MG63 (cell line): ENCODE measurements around the gene POLL. TPM values are rescaled to one million over a fixed set of nuclear protein-coding genes. Genes with fewer than 3 reads are reported as not detected.

Experiments
- DNase-seq: peaks from one replicate; pipeline ENCODE4 v3.0.0-alpha.2; 2020
- H3K27me3 ChIP-seq: fragments of 250-450 bp; sonication (Bioruptor Pico); 2 replicates; pipeline ENCODE4 v1.5.1; 2020; ENCODE audit warnings: mild to moderate bottlenecking, moderate library complexity
- H3K36me3 ChIP-seq: fragments of 250-450 bp; sonication (Bioruptor Pico); 2 replicates; pipeline ENCODE4 v1.5.1; 2020; ENCODE audit warnings: mild to moderate bottlenecking, moderate library complexity
- H3K4me3 ChIP-seq: fragments of 250-450 bp; sonication (Bioruptor Pico); 2 replicates; pipeline ENCODE4 v1.5.1; 2020; ENCODE audit warnings: mild to moderate bottlenecking, moderate library complexity
- H3K9me3 ChIP-seq: fragments of 250-450 bp; sonication (Bioruptor Pico); 2 replicates; pipeline ENCODE4 v1.5.1; 2020; ENCODE audit warnings: mild to moderate bottlenecking, moderate library complexity
- total RNA-seq: library from RNA; depleted of rRNA; stranded (reverse); fragments of >200 nt; shearing (Covaris generic); gene quantifications from 2 replicates; pipeline ENCODE4 v1.2.3, GENCODE V29; 2014; ENCODE audit warnings: low replicate concordance

POLL gene
- total RNA-seq, 1 experiment from 2014 or later: 20.3 TPM

GRCh38 chr10:101568054-101568745 lies 19.9 kb downstream of the POLL start:
- Histone ChIP-seq H3K9me3 (peaks cover 4% of the 10 kb centered on the region), H3K27me3 (no peaks in the 10 kb centered on the region), H3K36me3 (no peaks in the 10 kb centered on the region), H3K4me3 (no peak overlapping the region)
- no peak for DNase-seq

GRCh38 chr10:101567165-101568006 lies 20.7 kb downstream of the POLL start:
- no peaks in the 10 kb centered on the region for H3K9me3 ChIP-seq
- no peaks in the 10 kb centered on the region for H3K27me3 ChIP-seq
- DNase-seq: no peak

GRCh38 chr10:101566333-101567164 lies 21.5 kb downstream of the POLL start:
- no peaks in the 10 kb centered on the region for H3K27me3 ChIP-seq
- no peak overlapping the region for H3K4me3 ChIP-seq
- no peaks in the 10 kb centered on the region for H3K36me3 ChIP-seq
- DNase-seq: no peak
- no peaks in the 10 kb centered on the region for H3K9me3 ChIP-seq

More at GRCh38 chr10:101567165-101568006, 20.7 kb downstream of the POLL start:
- H3K36me3 ChIP-seq: no peaks in the 10 kb centered on the region
- H3K4me3 ChIP-seq: no peak overlapping the region

- Histone ChIP-seq H3K9me3 (no peaks in the 10 kb centered on the region), H3K27me3 (no peaks in the 10 kb centered on the region), H3K4me3 (no peak overlapping the region), H3K36me3 (no peaks in the 10 kb centered on the region)
- DNase-seq: no peak
Observed at GRCh38 chr10:101565936-101566332, 22.1 kb downstream of the POLL start.

GRCh38 chr10:101565370-101565900 lies 22.6 kb downstream of the POLL start:
- no peaks in the 10 kb centered on the region for H3K9me3 ChIP-seq

DNA sequence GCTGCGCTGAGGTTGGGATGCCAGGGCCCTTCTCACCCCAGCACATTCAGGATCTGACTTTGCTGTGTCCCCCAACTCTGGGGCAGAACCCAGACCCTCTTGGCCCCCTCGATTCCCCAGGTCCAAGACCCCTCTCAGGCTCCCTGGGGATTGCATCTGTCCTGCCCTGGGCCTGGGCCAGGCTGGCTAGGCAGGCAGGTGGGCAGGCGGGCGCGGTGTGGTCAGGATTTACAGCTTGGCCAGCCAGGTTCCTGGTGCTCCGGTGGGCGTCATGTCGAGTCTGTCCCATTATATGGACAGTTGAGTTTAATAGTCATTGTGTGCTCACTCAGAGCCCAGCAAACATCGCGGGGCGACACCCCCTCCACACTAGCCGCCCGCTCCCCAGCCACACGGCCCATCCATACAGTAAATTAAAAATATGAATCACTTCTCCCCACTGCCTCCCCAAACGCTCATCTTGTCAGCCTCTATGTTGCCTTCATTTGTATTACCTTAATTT lies 23.5 kb downstream of the POLL start:
- Histone ChIP-seq H3K9me3 (no peaks in the 10 kb centered on the region), H3K36me3 (no peaks in the 10 kb centered on the region), H3K4me3 (no peak overlapping the region), H3K27me3 (no peaks in the 10 kb centered on the region)
- no peak for DNase-seq

More at GRCh38 chr10:101565370-101565900, 22.6 kb downstream of the POLL start:
- Histone ChIP-seq H3K27me3 (no peaks in the 10 kb centered on the region), H3K4me3 (no peak overlapping the region), H3K36me3 (no peaks in the 10 kb centered on the region)
- no peak for DNase-seq

DNA sequence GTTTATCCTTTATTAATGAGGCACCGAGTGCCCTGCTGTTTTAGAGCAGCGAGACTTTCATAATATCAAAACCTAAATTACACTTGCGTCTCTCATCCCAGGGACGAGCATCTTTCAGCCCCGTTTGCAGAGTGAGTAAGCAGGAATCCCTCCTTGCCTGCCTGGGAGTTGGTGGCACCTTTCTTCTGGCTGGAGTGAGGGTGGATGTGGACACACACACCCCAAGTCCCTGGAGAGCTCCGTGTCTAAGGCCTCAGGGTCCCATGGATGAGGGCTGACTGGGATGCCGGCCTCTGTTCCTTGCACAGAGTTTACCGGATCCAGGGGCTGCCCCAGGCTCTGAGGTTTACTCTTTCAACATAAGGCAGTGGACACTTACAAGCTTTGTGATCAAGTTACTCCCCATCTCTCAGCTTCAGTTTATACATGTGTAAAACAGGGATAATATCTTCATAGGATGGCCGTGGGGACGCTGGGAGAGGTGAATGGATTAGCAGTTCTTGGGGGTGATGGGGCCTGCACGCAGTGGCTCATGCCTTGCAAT lies 24.5 kb downstream of the POLL start:
- H3K27me3 ChIP-seq: no peaks in the 10 kb centered on the region
- H3K36me3 ChIP-seq: no peaks in the 10 kb centered on the region
- no peak for DNase-seq
- no peak overlapping the region for H3K4me3 ChIP-seq
- H3K9me3 ChIP-seq: no peaks in the 10 kb centered on the region

GRCh38 chr10:101563007-101563406 lies 25.1 kb downstream of the POLL start:
- H3K36me3 ChIP-seq: no peaks in the 10 kb centered on the region
- no peaks in the 10 kb centered on the region for H3K27me3 ChIP-seq
- no peak overlapping the region for H3K4me3 ChIP-seq
- no peak for DNase-seq
- H3K9me3 ChIP-seq: no peaks in the 10 kb centered on the region

DNA sequence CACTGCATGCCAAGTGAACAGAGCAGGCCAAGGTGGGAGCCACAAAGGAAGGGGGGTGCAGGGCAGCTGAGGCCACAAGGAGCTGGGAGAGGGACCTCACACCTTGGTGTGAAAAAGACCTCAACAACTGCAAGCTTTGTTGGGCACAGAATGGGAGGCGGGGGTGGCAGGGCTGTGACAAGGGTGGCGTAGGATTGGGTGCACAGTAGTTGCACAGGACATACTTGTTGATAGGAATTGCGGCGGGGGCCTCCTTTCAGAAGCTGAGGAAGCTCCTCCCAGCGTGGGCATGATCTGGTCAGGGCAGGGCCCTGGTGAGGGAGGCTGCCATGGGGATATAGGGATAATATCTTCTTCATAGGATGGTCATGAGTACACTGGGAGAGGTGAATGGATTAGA lies 25.8 kb downstream of the POLL start:
- Histone ChIP-seq H3K9me3 (no peaks in the 10 kb centered on the region), H3K4me3 (no peak overlapping the region), H3K36me3 (no peaks in the 10 kb centered on the region), H3K27me3 (no peaks in the 10 kb centered on the region)
- no peak for DNase-seq

DNA sequence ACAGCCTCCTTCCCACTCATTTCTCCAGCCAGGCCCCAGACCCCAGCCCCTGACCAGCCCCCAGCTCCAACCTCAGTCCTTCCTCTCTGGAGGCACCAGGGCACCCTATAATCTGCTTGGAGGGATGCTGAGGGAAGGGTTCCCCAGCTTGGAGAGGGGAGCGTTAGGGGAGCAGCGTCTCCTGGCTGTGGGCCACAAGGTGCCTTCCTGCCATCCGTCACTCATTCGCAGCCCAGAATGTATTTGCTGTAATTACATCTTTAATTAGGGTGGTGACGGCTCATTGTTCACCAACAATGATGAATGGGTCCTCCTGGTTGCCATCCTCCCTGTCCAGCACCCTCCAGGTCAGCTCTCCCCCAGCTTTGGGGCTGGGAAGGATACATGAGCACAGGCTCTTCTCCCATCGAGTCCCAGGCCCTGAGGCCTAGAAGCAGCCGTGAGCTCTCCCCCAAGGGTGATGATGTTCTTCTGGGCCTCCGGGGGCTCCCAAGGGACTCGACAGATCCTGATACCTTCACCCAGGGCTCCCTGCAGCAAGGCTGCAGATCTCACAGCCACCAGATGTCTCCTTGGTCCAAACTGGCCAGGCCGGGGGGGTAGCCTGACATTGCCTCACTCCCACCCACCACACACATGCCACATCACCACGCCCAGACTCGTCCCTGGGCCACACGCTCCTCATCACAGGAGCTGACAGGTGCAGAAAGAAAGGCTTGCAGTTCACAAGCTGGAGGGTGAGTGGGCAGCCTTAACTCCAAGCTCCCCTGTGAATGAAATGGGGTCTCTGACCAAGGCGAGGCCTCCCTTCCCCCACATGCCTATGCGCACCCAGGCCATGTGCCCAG lies 26.8 kb downstream of the POLL start:
- Histone ChIP-seq H3K9me3 (no peaks in the 10 kb centered on the region), H3K36me3 (no peaks in the 10 kb centered on the region), H3K4me3 (no peak overlapping the region), H3K27me3 (no peaks in the 10 kb centered on the region)
- DNase-seq: no peak

DNA sequence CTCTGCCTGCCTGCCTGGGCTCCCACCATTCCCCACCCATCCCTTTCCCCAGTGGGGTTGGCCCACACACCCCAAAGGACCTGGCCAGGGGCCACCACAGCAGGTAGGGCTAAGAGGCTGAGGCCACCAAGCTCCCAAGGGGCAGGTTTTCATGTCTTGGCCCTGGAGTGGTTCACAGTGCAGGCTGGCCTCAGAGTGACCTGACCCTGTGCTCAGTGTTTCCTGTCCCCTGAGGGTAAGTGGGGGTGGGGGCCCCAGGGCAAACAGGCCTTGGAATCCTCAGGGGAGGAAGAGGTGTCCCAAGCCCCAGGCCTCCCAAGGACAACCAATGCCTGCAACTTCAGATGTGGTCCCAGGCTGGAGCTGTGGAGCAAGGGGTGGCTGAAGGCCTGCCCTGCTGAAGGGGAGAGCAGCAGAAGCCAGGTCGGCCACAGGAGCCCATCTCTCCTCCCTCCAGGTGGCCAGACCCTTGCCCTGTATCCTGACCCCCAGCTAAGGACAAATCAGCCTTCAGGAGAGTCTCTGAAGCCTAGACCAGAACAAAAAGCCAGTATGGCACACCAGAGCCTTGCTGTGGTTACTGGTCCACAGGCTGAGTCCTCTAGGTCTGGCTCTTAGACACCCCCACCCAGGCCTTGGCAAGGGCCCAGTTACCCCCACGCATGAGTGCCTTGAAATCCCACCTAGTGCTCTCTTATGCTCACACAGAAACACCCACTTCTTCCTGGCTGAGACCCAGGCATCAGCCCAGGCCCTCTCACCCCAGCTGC lies 27.6 kb downstream of the POLL start:
- H3K27me3 ChIP-seq: no peaks in the 10 kb centered on the region
- H3K9me3 ChIP-seq: no peaks in the 10 kb centered on the region
- H3K4me3 ChIP-seq: no peak overlapping the region
- no peaks in the 10 kb centered on the region for H3K36me3 ChIP-seq
- DNase-seq: no peak

- H3K9me3 ChIP-seq: no peaks in the 10 kb centered on the region
- H3K36me3 ChIP-seq: no peaks in the 10 kb centered on the region
- no peak overlapping the region for H3K4me3 ChIP-seq
- no peak for DNase-seq
- no peaks in the 10 kb centered on the region for H3K27me3 ChIP-seq
Observed at GRCh38 chr10:101559596-101560297, 28.3 kb downstream of the POLL start.

DNA sequence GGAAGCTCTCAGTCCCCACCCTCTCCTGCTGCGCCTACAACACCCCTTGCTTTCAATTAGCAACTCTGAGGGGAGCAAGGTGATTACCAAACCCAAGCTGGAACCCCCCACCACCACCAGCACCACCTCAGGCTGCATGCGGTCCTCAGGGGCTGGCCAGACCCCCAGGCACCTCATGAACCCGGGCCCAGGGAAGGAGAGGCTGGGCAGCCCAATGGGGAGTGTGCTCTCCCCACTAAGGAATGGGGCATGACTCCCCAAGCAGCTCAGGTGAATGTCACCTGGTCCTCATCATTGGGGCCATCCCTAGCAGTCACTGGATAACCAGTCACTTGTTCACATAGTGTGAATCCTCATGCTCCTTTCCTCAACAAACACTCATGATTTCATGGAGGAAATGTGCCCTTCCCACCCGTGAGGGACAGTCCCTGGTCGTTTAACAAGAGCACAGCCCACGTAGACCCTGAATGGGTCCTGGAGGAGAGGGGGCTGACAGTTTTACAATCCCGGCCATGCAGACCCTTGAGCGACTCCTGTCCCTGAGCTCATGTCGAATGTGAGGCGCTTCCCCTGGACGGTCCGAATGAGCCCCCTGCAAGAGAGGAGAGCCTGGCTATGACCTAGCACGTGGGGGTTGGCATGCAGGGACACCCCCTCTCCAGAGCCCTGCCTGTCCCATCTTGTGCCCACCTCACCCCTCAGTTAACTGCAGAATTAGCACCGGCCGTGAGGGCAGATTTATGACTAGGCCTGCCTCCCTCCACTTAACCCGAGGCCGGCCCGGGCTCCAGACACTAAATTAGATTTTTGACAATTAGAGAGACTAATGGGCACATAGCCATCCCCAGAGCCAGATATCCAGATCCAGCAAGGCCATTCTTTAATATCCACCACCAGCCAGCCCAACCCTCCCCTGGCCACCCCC lies 29.1 kb downstream of the POLL start:
- no peak for DNase-seq
- Histone ChIP-seq H3K27me3 (no peaks in the 10 kb centered on the region), H3K36me3 (no peaks in the 10 kb centered on the region), H3K4me3 (no peak overlapping the region), H3K9me3 (no peaks in the 10 kb centered on the region)

DNA sequence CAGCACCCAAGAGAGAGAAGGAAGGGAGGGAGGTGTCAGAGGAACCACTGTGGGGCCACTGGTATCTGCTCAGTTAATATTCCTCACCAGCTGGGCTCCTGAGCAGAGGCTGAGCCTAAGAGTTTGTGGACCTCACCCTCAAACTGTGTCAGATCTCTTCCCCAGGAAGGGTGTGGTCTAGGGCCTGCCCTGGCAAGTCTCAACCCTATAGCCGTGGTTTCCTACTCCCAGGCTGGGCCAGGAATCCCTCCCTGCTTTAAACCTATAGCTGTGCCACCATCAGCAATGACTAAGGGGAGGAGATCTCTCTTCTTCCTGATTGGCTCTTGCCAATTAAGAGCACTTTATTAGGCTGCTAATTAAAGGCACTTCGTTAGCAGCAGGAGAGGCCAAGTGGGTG lies 29.9 kb downstream of the POLL start:
- Histone ChIP-seq H3K27me3 (no peaks in the 10 kb centered on the region), H3K4me3 (no peak overlapping the region), H3K9me3 (no peaks in the 10 kb centered on the region), H3K36me3 (no peaks in the 10 kb centered on the region)
- peak; percentile 32 for DNase-seq
